SK-N-MC (cell line): ENCODE data around the gene SRRM3.
"Not testable (repeated sequence)": the region's sequence is repeated elsewhere in the genome, so short reads cannot be mapped to it uniquely, and the experiment has no call there.

Source experiments
- DNase-seq: peaks from one replicate; pipeline ENCODE4 v3.0.0-alpha.2; 2011; ENCODE audit warnings: low read depth, low spot score
- H3K27ac ChIP-seq: fragments of 200-600 bp; sonication (generic); 2 replicates; pipeline ENCODE4 v1.5.1; 2016; ENCODE audit warnings: mixed run types
- H3K36me3 ChIP-seq: fragments of 200-600 bp; sonication (generic); 2 replicates; pipeline ENCODE4 v1.6.1; 2017; ENCODE audit warnings: antibody characterized with exemption, low read length, mixed read lengths; ENCODE audit not compliant: insufficient read depth
- H3K4me3 ChIP-seq: fragments of 200-600 bp; sonication (generic); 2 replicates; pipeline ENCODE4 v1.5.1; 2016
- H3K9ac ChIP-seq: fragments of 200-600 bp; sonication (generic); 2 replicates; pipeline ENCODE4 v1.8.0; 2017; ENCODE audit warnings: mixed run types, mixed read lengths; ENCODE audit not compliant: insufficient read length
- H3K9me3 ChIP-seq: fragments of 200-600 bp; sonication (generic); 2 replicates; pipeline ENCODE4 v1.6.1; 2017; ENCODE audit warnings: low read depth, mild to moderate bottlenecking, antibody characterized with exemption, low read length, moderate library complexity, mixed read lengths
- EZH2 ChIP-seq: fragments of 200-600 bp; sonication (generic); IDR thresholded peaks from one replicate; pipeline ENCODE4 v1.6.1; 2017; ENCODE audit warnings: antibody characterized with exemption
- FOXP2 ChIP-seq: optimal IDR thresholded peaks from 2 replicates; pipeline ENCODE3; 2011; ENCODE audit warnings: mild to moderate bottlenecking, moderate library complexity; ENCODE audit not compliant: insufficient read depth; ENCODE audit errors: extremely low read length, control extremely low read depth
- POLR2AphosphoS5 ChIP-seq: IDR thresholded peaks from 2 replicates; pipeline ENCODE4 v1.6.1; 2012; ENCODE audit warnings: mild to moderate bottlenecking, low read depth, low read length, borderline replicate concordance

Gene SRRM3

GRCh38 chr7:76222839-76223238 lies 21.1 kb downstream of the SRRM3 start:
- H3K4me3 ChIP-seq, result no peak overlapping the region
- no peaks in the 10 kb centered on the region for H3K36me3 ChIP-seq
- no peaks in the 10 kb centered on the region for H3K9me3 ChIP-seq
- H3K9ac ChIP-seq, result no peak overlapping the region
- DNase-seq, result no peak
- no peak overlapping the region for H3K27ac ChIP-seq
- no peak for TF ChIP-seq POLR2AphosphoS5
- no peak for TF ChIP-seq FOXP2
- TF ChIP-seq EZH2, result no peak

- TF ChIP-seq FOXP2, result no peak
- TF ChIP-seq POLR2AphosphoS5, result no peak
- TF ChIP-seq EZH2, result no peak
- H3K36me3 ChIP-seq, result no peaks in the 10 kb centered on the region
- H3K9ac ChIP-seq, result no peak overlapping the region
- H3K9me3 ChIP-seq, result no peaks in the 10 kb centered on the region
- H3K4me3 ChIP-seq, result no peak overlapping the region
- no peak for DNase-seq
- H3K27ac ChIP-seq, result no peak overlapping the region
Measured at GRCh38 chr7:76223286-76223972, 21.7 kb downstream of the SRRM3 start.

- no peaks in the 10 kb centered on the region for H3K36me3 ChIP-seq
- no peak for DNase-seq
Measured at GRCh38 chr7:76224695-76225094, 23.0 kb downstream of the SRRM3 start.

GRCh38 chr7:76225379-76225778 lies 23.7 kb downstream of the SRRM3 start:
- Histone ChIP-seq H3K9ac (no peak overlapping the region), H3K27ac (no peak overlapping the region), H3K36me3 (no peaks in the 10 kb centered on the region), H3K4me3 (no peak overlapping the region), H3K9me3 (no peaks in the 10 kb centered on the region)
- TF ChIP-seq EZH2, result no peak
- TF ChIP-seq FOXP2, result no peak
- TF ChIP-seq POLR2AphosphoS5, result no peak
- DNase-seq, result no peak

More at GRCh38 chr7:76224695-76225094, 23.0 kb downstream of the SRRM3 start:
- Histone ChIP-seq H3K4me3 (no peak overlapping the region), H3K27ac (no peak overlapping the region), H3K9ac (no peak overlapping the region), H3K9me3 (no peaks in the 10 kb centered on the region)
- TF ChIP-seq FOXP2, result no peak
- no peak for TF ChIP-seq EZH2
- TF ChIP-seq POLR2AphosphoS5, result no peak

- DNase-seq, result no peak
- no peak overlapping the region for H3K4me3 ChIP-seq
- H3K9me3 ChIP-seq, result no peaks in the 10 kb centered on the region
- no peak overlapping the region for H3K9ac ChIP-seq
- H3K36me3 ChIP-seq, result no peaks in the 10 kb centered on the region
- TF ChIP-seq POLR2AphosphoS5, result no peak
- no peak for TF ChIP-seq EZH2
- TF ChIP-seq FOXP2, result no peak
- H3K27ac ChIP-seq, result no peak overlapping the region
Measured at GRCh38 chr7:76225951-76226350, 24.3 kb downstream of the SRRM3 start.

- not testable (repeated sequence) for DNase-seq, H3K9me3 ChIP-seq, H3K27ac ChIP-seq, H3K4me3 ChIP-seq, H3K9ac ChIP-seq, H3K36me3 ChIP-seq
Measured at GRCh38 chr7:76226878-76227423, 25.3 kb downstream of the SRRM3 start.

- no peak for DNase-seq
- H3K36me3 ChIP-seq, result no peaks in the 10 kb centered on the region
- H3K9me3 ChIP-seq, result no peaks in the 10 kb centered on the region
- no peak overlapping the region for H3K4me3 ChIP-seq
- no peak overlapping the region for H3K9ac ChIP-seq
- TF ChIP-seq FOXP2, result no peak
- no peak for TF ChIP-seq EZH2
- TF ChIP-seq POLR2AphosphoS5, result no peak
- no peak overlapping the region for H3K27ac ChIP-seq
Measured at GRCh38 chr7:76230214-76230613, 28.5 kb downstream of the SRRM3 start.

GRCh38 chr7:76231071-76231470 lies 29.4 kb downstream of the SRRM3 start:
- Histone ChIP-seq H3K4me3 (no peak overlapping the region), H3K9ac (no peak overlapping the region), H3K36me3 (no peaks in the 10 kb centered on the region), H3K9me3 (no peaks in the 10 kb centered on the region), H3K27ac (no peak overlapping the region)
- TF ChIP-seq FOXP2 (no peak), POLR2AphosphoS5 (no peak), EZH2 (no peak)
- DNase-seq, result no peak

GRCh38 chr7:76231583-76231982 lies 29.9 kb downstream of the SRRM3 start:
- Histone ChIP-seq H3K4me3 (no peak overlapping the region), H3K36me3 (no peaks in the 10 kb centered on the region), H3K27ac (no peak overlapping the region), H3K9ac (no peak overlapping the region), H3K9me3 (no peaks in the 10 kb centered on the region)
- DNase-seq, result no peak
- TF ChIP-seq POLR2AphosphoS5, result no peak
- no peak for TF ChIP-seq FOXP2
- TF ChIP-seq EZH2, result no peak
